ENCODE data around the gene FPGS. TPM values are rescaled to one million over a fixed set of nuclear protein-coding genes. Genes with fewer than 3 reads are reported as not detected.

Gene FPGS
- polyA plus RNA-seq, 3 donors: 21.3 to 28.5 (median 25.2) TPM

DNA sequence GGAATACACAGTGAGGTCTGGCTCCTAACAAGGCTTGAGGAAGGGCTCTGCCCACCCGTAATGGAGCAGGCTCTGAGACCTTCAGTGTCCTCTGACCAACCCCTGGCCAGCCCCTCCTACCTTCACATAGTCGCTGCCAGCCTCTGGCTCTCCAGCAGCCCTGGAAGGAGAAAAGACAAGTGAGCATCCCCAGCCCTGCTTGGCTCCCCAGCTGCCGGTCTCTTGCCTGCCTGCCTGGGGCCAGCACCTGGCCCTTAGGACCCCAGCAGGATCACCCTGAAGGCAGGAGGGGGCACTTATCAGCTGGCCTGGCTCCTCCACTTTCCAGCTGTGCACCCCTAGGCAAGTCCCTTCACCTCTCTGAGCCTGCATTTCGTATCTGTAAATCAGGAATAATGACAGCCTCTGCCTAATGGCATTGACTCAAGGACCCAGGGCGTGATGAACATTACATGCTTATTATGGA, 41.2 kb upstream of the FPGS start:
- Histone ChIP-seq H3K4me1 (ENCODE audit: control insufficient read depth in 1 of 2, insufficient read depth in 2 of 2, low read length in 2 of 2) (peaks cover 27 to 30% of the 10 kb centered on the region in 2 donors), H4K20me1 (ENCODE audit: insufficient read depth, low read length) (peaks cover 100% of the 10 kb centered on the region), H3K79me2 (ENCODE audit: insufficient read depth, low read length) (peaks cover 92% of the 10 kb centered on the region), H2AFZ (ENCODE audit: insufficient read depth, low read depth, low read length, poor library complexity, severe bottlenecking) (no peak overlapping the region), H3K27me3 (ENCODE audit: control insufficient read depth in 2 of 2, insufficient read depth in 2 of 2, low read length in 2 of 2) (no peaks in the 10 kb centered on the region), H3K36me3 (replicated peaks in 1 of 2; ENCODE audit: control insufficient read depth in 1 of 2, insufficient read depth in 2 of 2, low read length in 2 of 2) (peaks cover 46 to 78% of the 10 kb centered on the region in 2 donors), H3K27ac (ENCODE audit: low read depth in 1 of 2, low read length in 2 of 2) (peak overlapping the region in 1 of 2 donors; percentile 58), H3K9me3 (replicated peaks in 1 of 2; ENCODE audit: control insufficient read depth in 1 of 2, insufficient read depth in 1 of 2, low read length in 2 of 2) (no peaks in the 10 kb centered on the region), H3K4me3 (replicated peaks in 1 of 3; ENCODE audit: low read depth in 2 of 3, low read length in 3 of 3) (no peak overlapping the region), H3K4me2 (replicated peaks; ENCODE audit: extremely low read depth, low read length, poor library complexity, severe bottlenecking) (no peak overlapping the region), H3K9ac (ENCODE audit: insufficient read depth, low read length, poor library complexity, severe bottlenecking) (no peak overlapping the region)
- TF ChIP-seq, protein P1, sequence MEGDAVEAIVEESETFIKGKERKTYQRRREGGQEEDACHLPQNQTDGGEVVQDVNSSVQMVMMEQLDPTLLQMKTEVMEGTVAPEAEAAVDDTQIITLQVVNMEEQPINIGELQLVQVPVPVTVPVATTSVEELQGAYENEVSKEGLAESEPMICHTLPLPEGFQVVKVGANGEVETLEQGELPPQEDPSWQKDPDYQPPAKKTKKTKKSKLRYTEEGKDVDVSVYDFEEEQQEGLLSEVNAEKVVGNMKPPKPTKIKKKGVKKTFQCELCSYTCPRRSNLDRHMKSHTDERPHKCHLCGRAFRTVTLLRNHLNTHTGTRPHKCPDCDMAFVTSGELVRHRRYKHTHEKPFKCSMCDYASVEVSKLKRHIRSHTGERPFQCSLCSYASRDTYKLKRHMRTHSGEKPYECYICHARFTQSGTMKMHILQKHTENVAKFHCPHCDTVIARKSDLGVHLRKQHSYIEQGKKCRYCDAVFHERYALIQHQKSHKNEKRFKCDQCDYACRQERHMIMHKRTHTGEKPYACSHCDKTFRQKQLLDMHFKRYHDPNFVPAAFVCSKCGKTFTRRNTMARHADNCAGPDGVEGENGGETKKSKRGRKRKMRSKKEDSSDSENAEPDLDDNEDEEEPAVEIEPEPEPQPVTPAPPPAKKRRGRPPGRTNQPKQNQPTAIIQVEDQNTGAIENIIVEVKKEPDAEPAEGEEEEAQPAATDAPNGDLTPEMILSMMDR (IDR thresholded peaks at IDR 0.05): no peak
- DNase-seq: no peak
- Mint-ChIP-seq H3K4me1 (peaks cover 46% of the 10 kb centered on the region), H3K9me3 (no peaks in the 10 kb centered on the region), H3K27me3 (ENCODE audit: low read depth in 3 of 3) (peaks cover 0 to 1% (median 1%) of the 10 kb centered on the region in 3 donors), H3K36me3 (peaks cover 58 to 87% of the 10 kb centered on the region in 2 donors), H3K27ac (peak overlapping the region in 6 of 7 donors; percentile 54 to 92 (median 87)), H3K4me3 (no peak overlapping the region)
- intact Hi-C loops (cut with micrococcal nuclease): loop anchor here (5.0 kb wide), 1 partner anchor 36 kb away; no protein-coding TSS in a partner anchor
- 100% methylated on average over 5 of the region's 5 CpGs for WGBS (ENCODE audit: insufficient coverage)

DNA sequence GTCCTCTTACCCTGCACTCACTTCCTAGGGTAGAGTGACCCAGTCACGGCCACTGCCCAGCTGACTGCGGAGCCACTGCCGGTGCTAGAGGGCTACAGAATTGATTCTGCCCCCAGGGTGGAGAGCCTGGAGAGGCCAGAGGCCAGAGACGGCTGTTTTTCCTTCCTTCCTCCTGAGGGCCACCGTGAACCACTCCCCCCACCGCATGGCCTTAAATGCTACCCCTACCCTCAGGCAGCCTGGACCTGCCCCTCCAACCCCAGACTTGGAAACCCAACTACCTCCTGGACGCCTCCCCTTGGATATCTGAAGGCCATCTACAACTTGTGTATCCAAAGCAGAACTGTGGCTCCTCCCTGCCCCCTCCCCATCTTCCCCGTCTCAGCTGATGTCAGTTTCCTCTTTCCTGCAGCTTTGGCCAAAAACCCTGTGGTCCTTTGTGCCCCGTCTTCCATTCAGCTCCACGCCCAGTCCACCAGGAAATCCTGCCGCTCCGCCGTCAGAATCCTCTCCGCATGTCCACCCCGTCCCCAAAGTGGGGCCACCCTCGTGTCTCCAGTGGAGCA, 40.5 kb upstream of the FPGS start:
- Mint-ChIP-seq H3K4me3 (peak overlapping the region; percentile 48 to 79), H3K9me3 (no peaks in the 10 kb centered on the region), H3K27me3 (ENCODE audit: low read depth in 3 of 3) (peaks cover 0 to 1% (median 1%) of the 10 kb centered on the region in 3 donors), H3K36me3 (peaks cover 62 to 87% of the 10 kb centered on the region in 2 donors), H3K27ac (peak overlapping the region; percentile 85 to 92 (median 89)), H3K4me1 (peaks cover 51% of the 10 kb centered on the region)
- H3K9me3 ChIP-seq (replicated peaks in 1 of 2; ENCODE audit: control insufficient read depth in 1 of 2, insufficient read depth in 1 of 2, low read length in 2 of 2): no peaks in the 10 kb centered on the region
- TF ChIP-seq, protein P1 (IDR thresholded peaks at IDR 0.05): no peak
- no peak overlapping the region for H3K9ac ChIP-seq (ENCODE audit: insufficient read depth, low read length, poor library complexity, severe bottlenecking)
- H3K4me2 ChIP-seq (replicated peaks; ENCODE audit: extremely low read depth, low read length, poor library complexity, severe bottlenecking): peak overlapping the region; percentile 56
- peak overlapping the region; percentile 15 to 58 for H3K27ac ChIP-seq (ENCODE audit: low read depth in 1 of 2, low read length in 2 of 2)
- H4K20me1 ChIP-seq (ENCODE audit: insufficient read depth, low read length): peaks cover 100% of the 10 kb centered on the region
- intact Hi-C loops (cut with micrococcal nuclease): loop anchor here (5.0 kb wide), 1 partner anchor 35 kb away; no protein-coding TSS in a partner anchor
- peak overlapping the region in 1 of 3 experiments; percentile 47 for H3K4me3 ChIP-seq (replicated peaks in 1 of 3; ENCODE audit: low read depth in 2 of 3, low read length in 3 of 3)
- H3K27me3 ChIP-seq (ENCODE audit: control insufficient read depth in 2 of 2, insufficient read depth in 2 of 2, low read length in 2 of 2): no peaks in the 10 kb centered on the region
- 16% methylated on average over 16 of the region's 16 CpGs for WGBS (ENCODE audit: insufficient coverage)
- H3K4me1 ChIP-seq (ENCODE audit: control insufficient read depth in 1 of 2, insufficient read depth in 2 of 2, low read length in 2 of 2): peaks cover 27 to 37% of the 10 kb centered on the region in 2 donors
- peak; percentile 56 to 57 (median 56) for DNase-seq
- H3K36me3 ChIP-seq (replicated peaks in 1 of 2; ENCODE audit: control insufficient read depth in 1 of 2, insufficient read depth in 2 of 2, low read length in 2 of 2): peaks cover 53 to 78% of the 10 kb centered on the region in 2 donors
- H2AFZ ChIP-seq (ENCODE audit: insufficient read depth, low read depth, low read length, poor library complexity, severe bottlenecking): no peak overlapping the region
- H3K79me2 ChIP-seq (ENCODE audit: insufficient read depth, low read length): peaks cover 93% of the 10 kb centered on the region

All from CD14-positive monocyte (primary cell).